GM19468 (cell line): ENCODE data around the gene FAM163B.

ENCODE experiments used
- ATAC-seq: cut with Tn5 transposase; IDR thresholded peaks from one replicate; pipeline ENCODE4 v1.9.1; 2021; ENCODE audit warnings: mild to moderate bottlenecking, moderate library complexity, moderate number of reproducible peaks; ENCODE audit not compliant: unreplicated experiment; ENCODE audit errors: extremely low read depth

The FAM163B gene

DNA sequence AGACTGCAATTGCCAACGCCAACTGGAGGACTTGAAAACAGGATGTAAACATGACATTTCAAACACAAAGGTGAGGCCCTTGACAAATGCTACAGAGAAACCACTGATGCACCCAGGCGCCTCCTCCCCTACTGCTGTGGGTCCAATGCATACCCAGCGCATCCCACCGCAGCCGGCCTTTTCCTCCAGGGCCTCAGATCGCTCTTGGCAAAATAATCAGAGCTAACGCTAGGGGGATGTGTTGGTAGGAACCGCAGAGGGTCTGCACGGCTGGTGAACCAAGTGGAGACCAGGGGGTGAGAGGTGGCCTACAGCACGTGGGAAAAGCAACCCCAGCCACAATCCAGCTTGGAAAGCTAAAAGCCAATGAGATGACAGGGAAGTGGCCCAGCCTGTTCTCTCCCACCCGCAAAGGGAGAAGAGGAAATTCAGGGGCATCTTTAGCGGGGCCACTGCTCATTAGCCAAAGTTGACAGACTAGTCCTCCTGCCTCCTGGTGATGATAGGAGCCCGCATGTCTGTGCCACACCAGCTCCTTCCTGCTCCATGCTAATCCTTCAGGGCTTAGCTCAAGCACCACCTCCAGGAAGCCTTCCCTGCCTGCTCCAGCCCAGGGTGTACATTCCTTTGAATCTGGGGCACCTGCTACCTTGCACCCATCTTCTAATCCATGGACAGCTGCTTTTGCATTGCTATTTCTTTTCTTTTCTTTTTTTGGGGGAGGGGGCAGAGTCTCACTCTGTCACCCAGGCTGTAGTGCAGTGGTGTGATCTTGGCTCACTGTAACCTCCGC is 5.9 kb downstream of the FAM163B start:
- ATAC-seq, result no peak

DNA sequence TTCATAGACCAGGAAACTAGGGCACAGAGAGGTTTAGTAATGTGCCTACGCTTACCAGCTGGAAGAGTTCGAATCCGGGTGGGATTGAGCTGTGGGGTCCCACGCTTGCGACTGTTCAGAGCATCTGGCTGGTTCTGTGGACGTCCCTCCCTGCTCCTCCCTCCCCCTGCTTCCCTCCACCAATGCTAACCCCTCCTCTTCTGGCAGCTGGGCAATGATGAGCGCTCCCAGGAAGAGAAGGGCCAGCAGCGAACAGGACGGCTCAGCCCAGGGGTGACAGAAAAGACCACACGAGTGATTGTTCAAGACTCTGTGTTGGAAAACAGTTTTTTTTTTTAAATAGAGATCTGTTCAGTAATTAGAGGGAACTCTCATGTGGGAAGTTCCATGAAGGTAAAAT is 6.9 kb downstream of the FAM163B start:
- no peak for ATAC-seq

DNA sequence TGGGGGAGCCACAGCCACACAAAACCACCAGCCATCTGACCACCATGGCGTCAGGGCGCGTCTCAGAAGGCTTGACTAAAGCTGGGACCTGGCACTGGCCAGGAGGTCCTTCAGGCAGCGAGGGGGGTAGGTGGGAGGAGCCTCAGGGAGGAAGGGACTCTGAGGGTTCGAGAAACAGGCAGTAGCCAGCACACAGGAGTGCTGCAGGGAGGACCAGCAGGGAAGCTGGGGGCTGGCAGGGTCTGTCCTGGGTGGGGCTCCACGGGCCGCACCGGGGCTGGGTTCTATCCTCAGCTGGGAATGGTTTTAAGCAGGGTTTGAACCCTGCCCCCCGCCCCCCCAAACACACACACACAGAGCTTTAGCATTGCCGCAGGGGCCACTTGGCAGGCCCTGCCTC is 7.4 kb downstream of the FAM163B start:
- ATAC-seq, result no peak

DNA sequence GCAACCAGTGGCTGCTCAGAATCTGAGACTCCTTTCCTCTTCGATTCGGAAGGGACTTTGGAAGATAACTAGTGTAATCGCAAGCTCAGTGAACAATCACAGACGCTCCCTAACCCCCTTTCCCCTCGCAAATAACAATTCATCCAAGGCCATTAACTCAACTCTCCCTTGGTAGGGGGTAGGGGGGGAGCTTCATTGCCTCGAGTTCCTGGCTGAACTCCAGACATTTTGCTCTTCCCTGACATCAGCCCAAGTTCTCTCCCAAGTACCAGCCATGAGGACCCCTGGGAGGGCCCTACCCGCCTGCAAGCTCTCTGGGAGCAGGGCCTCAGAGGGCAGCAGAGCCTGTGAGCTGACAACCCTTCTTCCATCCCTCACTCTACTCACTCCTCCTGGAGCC is 8.4 kb downstream of the FAM163B start:
- ATAC-seq, result no peak

DNA sequence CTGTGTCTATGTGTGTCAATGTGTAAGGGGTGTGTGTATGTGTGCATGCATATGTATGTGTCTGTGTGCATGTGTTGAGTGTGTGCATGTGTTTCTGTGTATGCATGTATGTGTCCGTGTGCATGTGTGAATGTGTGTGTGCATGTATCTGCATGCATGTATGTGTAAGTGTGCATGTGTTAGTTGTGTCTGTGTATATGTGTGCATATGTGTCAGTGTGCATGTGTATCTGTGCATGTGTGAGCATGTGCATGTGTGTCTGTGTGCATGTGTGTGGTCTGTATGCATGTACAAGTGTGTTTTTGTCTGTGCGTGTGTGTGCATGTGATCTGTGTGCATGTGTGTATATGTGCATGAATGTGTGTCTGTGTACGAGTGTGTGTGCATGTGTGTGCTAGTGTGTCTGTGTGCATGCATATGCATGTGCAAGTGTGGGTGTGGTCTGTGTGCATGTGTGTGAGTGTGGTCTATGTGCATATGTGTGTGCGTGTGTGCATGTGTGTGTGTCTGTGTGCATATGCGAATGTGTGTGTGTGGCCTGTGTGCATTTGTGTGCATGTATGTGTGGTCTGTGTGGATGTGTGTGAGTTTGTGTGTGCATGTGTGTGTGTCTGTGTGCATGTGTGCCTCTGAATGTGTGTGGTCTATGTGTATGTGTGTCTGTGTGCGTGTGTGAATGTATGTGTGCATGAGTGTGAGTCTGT is 9.6 kb downstream of the FAM163B start:
- no peak for ATAC-seq

DNA sequence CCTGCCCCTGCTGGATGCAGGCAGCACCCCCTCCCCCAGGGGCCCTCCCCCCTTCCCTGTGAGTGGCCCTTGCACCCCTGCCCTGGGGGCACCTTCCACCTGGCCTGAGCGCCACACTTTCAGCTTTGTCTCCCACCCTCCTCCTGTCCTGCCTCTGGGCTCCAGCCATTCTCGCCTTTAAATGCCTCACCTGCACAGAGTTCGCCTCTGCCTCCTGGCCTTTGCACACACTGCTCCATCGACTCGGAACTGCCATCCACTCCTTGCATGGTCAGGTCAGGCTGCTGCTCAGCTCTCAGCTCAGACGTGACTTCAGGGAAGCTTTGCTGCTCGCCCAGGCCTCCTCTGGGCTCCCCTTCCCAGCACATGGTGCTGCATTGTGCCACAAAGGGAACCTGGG is 10.2 kb downstream of the FAM163B start:
- no peak for ATAC-seq

DNA sequence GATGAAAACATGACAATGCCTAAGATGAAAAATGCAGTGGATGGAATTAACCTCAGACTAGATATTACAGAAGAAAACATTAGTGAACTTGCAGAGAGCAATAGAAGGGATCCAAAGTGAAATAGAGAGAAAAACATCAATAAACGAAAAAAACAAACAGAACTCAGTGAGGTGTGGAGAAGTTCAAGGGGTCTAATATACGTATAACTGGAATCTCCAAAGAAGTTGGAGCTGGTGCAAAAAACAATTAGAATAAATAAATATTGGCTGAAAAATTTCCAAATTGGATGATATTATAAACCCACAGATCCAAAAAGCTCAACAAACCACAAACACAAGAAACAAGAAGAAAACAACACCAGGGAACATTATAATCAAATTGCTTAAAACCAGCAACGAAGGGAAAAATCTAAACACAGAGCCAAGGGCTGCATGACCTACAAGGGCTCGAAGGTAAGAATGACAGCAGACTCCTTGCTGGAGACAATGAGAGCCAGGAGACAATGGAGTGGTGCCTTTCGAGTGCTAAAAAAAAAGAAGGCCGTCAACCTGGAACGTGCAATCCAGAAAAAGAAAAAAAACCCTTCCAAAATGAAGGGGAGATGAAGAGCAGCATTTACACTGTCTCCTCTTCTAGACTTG is 11.8 kb downstream of the FAM163B start:
- ATAC-seq, result no peak

DNA sequence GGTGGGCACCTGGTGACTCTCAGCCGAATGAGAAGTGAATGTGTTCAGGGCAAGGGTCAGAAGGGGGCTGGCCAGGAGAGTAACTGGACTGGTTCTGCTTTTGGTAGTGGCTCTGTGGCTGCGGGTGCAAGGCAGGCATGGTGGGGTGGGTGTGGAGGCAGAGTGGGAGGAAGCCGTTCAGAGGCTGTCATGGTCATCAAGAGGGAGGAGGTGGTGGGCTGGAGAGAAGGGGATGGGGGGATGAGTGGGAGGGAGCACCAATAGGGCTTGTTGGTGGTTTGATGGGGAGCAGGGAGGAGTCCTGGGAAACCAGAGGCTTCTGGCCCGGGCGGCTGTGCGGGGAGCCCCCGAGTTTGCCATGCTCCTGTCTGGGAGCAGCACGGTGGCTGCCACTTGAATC is 13.3 kb downstream of the FAM163B start:
- ATAC-seq, result no peak

DNA sequence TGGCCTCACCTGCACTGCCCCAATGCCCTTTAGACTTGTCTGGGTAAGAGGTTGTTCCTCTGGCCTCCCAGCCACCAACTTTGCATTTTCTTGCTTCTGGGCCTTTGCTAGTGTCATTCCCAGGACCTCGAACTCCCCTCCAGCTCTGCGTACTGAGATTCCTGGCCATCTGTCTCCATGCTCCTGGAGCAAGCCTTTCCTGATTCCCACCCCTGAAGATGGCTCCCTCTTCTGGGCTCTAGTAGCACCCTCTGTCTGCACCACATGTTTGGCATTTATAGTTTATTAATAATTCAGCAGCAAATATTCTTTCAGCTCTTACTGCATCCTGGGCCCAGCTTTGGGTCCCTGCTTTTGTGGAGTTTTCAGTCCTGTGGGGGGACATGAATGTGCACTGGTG is 14.9 kb downstream of the FAM163B start:
- ATAC-seq, result no peak

DNA sequence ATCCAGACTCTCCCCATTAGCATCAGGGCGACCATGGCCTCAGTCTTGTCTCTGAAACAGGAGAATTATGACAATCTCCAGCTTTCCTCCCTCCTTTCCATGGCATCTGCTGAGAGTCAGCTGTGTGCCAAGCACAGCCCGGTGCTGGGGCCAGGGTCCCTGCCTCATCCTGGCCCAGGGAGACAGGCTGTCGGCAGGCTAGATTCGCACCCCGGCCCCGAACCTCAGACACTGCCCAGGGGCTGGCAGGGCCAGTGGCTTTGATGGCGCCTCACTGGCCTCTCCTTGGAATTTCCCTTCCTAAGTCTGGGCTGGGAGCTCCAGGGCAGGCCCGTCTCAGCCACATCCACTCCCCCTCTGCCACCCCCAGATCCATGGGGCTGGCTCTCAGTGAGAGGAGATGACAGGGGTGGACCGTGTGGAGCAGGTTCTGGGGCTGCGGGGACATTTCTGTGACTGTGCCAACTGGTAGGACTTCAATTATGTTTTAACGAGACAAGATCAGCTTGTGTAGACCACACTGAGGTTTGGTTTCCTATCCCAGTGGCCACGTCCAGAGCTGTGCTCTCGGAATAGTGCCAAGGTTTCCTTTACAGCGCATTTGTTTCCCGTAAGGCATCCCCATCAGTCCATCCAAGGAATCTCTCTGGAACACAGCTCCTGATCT is 15.5 kb downstream of the FAM163B start:
- no peak for ATAC-seq

DNA sequence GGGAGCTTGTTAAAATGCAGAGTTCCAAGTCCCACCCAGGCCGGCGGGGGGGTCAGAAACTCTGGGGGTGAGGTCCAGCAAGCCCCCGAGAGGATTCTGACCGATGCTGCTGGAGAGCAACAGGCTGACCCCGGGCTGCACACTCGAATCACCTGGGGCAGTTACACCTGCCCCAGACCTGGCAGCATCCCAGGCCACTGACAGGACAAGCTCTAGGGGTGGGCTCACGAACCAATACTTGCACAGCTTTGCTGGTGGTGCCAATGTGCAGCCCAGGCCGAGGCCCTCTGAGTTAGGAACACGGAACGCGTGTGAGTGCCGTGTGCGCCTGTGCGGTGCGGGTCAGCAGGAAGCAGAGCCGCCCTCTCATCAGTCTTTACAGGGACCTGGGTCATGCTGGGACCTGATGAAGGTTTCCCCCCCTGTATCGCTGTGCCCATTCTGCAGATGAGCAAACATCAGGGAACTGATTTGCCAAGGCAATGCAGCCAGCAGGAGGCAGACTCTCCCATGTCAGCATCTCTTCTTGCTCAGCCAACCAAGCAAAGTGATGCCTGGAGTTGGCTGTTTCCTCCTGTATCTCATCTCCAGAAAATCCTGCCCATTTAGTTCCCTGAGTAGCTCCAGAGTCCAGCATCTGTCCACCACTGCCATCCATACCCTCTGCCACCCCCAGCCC is 16.3 kb downstream of the FAM163B start:
- ATAC-seq, result no peak

DNA sequence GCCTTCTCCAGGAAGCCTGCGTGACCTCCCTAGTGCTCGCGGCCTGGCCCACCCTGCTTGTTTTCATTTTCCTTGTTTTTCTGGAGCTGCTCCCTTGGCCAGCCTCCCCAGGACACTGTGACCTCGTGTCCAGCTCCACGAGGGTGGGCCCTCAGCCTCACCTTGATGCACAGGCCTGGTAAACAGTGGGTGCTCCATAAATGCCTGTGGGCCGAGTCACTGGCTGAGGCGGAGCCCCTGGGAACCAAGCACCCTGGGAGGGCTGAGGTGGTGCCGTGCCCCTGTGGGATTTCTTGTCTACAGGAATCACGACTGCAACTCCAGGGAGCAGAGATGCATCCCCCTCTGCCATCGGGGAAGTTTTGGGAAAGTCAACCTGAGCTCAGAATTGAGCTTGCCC is 17.2 kb downstream of the FAM163B start:
- ATAC-seq, result no peak

DNA sequence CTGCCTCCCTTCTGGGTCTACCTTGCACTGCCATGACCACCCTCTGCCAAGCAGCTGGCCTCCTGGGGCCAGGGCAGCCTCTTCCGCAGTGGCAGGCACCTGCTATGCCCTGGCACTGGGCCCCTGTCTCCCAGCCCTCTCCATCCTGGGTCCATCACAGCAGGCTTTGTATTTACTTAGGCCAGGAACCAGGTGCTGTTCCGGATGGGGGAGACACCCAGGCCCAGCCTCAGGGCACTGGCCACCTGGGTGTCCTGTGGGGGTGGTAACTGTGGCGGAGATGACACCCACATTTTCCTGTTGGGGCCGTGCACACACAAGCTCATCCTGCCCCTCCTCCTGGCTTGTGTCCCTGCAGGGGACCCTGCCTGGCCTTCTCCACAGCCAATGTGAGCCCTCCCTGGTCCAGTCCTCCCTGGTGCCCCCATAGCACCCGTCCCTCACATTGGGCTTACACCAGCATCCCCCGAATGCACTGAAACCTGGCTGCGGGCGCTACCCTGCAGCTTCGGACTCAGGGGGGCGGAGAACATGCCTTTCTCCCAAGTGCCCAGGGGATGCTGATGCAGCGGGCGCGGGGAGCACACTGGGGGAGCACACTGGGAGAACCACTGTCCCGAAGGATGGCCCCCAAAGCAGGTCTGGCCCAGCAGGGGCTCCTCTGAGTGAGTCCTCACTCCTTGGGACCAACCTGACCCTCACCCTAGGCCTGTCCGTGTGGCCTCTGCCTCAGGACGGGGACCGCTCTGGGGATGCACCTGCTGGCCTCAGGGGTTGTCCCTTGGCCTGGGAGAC is 17.9 kb downstream of the FAM163B start:
- ATAC-seq, result no peak

DNA sequence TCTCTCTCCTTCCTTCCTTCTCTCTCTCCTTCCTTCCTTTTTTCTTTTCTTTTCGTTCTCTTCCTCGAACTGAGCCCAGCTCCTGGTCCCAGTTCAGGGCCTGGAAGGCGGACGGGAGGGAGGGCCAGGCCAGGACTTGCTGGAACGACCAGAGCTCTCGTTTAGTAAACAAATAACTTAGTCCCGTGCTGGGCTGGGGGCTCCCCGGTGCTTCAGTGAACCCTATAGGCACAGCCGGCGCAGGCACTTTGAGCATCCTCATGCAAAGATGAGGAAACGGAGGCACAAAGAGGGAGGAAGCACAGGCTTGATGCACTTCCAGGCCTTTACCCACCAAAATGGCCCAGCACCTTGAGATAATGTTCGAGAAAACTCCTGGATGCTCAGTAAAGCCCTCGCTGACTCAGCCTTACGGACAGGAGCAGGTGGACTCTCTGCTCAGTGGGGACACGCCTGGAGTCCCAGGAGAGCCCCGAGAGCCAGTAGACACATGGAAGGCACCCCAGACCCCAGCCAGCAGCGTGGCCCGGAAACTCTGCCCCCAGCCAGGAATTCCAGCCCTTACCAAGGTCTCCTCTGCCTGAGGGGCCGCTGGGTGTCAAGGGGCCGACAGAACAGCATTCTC is 18.8 kb downstream of the FAM163B start:
- ATAC-seq, result no peak

DNA sequence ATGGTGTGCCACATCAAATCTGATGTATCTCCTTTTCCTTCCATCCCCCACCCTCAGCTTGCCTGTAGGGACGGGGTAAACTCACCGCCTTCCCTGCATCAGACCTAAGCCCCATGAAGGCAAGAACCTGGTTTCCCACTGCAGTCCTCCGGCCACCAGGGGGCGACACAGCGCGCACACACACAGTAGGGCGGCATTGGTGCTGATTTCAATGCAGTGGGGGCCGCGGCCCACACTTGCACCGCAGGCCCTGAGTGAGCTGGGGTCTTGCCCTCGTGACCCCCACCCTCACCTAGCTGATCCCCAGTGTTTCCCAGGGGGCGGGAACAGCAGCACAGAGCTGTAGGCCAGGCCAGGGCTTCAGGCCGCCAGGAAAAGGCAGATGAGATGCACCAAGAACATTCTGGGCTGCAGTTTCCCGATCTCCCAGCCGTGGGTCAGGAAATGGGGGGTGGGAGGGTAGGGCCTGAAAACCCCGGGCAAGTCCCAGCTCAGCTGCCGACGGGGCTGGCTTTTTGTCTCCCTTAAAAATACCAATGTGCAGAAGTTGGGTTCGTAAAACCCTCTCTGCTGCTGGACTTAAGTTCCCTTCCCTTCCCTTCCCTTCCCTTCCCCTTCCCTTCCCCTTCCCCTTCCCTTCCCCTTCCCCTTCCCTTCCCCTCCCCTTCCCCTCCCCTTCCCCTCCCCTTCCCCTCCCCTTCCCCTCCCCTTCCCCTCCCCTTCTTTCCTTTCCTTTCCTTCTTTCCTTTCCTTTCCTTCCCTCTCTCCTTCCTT is 19.5 kb downstream of the FAM163B start:
- no peak for ATAC-seq

DNA sequence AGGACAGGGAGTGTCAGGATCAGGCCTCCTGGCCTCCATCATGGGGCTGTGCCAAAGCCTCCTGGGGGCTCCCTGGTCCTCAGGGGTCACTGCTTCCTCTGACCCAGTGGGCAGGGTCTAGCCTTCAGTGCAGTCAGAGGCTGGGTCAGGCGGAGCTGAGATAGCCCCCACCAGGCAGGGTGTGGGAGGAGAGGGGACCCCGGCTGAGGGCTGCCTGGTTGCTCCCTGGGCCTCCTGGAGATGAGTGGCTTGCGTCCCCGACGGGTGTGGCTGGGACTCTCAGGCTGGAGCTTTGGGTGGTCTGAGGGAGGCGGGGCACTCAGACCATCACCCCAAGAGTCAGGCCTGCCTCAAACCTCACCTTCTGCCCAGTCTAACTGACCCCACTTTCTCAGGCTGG is 21.7 kb downstream of the FAM163B start:
- ATAC-seq, result no peak

DNA sequence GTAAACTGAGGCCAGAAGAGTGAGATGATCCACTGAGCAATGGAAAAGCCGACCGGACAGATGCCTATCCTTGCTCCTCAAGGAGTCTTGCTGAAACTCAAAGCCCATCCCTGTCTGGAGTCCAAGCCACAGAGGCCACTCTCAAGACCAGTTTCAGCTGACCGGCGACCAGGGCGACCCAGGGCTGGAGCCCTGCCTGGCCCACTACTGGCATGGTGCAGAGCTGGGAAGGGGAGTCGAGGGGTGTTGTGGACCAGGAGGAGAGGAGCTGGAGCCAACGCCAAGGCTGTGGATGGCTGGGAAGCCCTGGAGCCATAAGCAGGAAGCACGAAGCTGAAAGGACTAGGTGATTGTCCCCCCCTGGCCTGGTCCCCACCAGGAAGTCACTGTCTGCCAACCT is 22.1 kb downstream of the FAM163B start:
- ATAC-seq, result no peak
